ENCODE results near the gene DHCR24.

The DHCR24 gene

GRCh38 chr1:54811739-54812655, 75.0 kb downstream of the DHCR24 start:
- TF ChIP-seq POLR2AphosphoS5 (IDR thresholded peaks at IDR 0.05; ENCODE audit: low read depth, low read length) (no peak), TAF1 (IDR thresholded peaks at IDR 0.05; ENCODE audit: borderline replicate concordance, insufficient read depth, low read length) (no peak), FOXP2 (optimal IDR thresholded peaks at IDR 0.05; ENCODE audit: borderline replicate concordance, extremely low read depth, extremely low read length, insufficient read depth) (no peak), SIN3A (IDR thresholded peaks at IDR 0.05; ENCODE audit: borderline replicate concordance, insufficient read depth, low read length) (no peak), REST (IDR thresholded peaks at IDR 0.05; ENCODE audit: insufficient read depth in 1 of 2, low read depth in 2 of 2, low read length in 2 of 2) (no peak)

- TF ChIP-seq POLR2AphosphoS5 (IDR thresholded peaks at IDR 0.05; ENCODE audit: low read depth, low read length) = no peak
- TF ChIP-seq TAF1 (IDR thresholded peaks at IDR 0.05; ENCODE audit: borderline replicate concordance, insufficient read depth, low read length) = no peak
Measured at GRCh38 chr1:54811066-54811465, 75.9 kb downstream of the DHCR24 start.

- TF ChIP-seq SIN3A (IDR thresholded peaks at IDR 0.05; ENCODE audit: borderline replicate concordance, insufficient read depth, low read length) (no peak), POLR2AphosphoS5 (IDR thresholded peaks at IDR 0.05; ENCODE audit: low read depth, low read length) (no peak), FOXP2 (optimal IDR thresholded peaks at IDR 0.05; ENCODE audit: borderline replicate concordance, extremely low read depth, extremely low read length, insufficient read depth) (no peak), REST (IDR thresholded peaks at IDR 0.05; ENCODE audit: insufficient read depth in 1 of 2, low read depth in 2 of 2, low read length in 2 of 2) (no peak), TAF1 (IDR thresholded peaks at IDR 0.05; ENCODE audit: borderline replicate concordance, insufficient read depth, low read length) (no peak)
Measured at GRCh38 chr1:54810153-54810942, 76.6 kb downstream of the DHCR24 start.

- no peak for TF ChIP-seq REST (IDR thresholded peaks at IDR 0.05; ENCODE audit: insufficient read depth in 1 of 2, low read depth in 2 of 2, low read length in 2 of 2)
- TF ChIP-seq FOXP2 (optimal IDR thresholded peaks at IDR 0.05; ENCODE audit: borderline replicate concordance, extremely low read depth, extremely low read length, insufficient read depth) = no peak
- TF ChIP-seq SIN3A (IDR thresholded peaks at IDR 0.05; ENCODE audit: borderline replicate concordance, insufficient read depth, low read length) = no peak
- no peak for TF ChIP-seq TAF1 (IDR thresholded peaks at IDR 0.05; ENCODE audit: borderline replicate concordance, insufficient read depth, low read length)
- TF ChIP-seq POLR2AphosphoS5 (IDR thresholded peaks at IDR 0.05; ENCODE audit: low read depth, low read length) = no peak
Measured at GRCh38 chr1:54809496-54810074, 77.4 kb downstream of the DHCR24 start.

- TF ChIP-seq REST (IDR thresholded peaks at IDR 0.05; ENCODE audit: insufficient read depth in 1 of 2, low read depth in 2 of 2, low read length in 2 of 2) (no peak), TAF1 (IDR thresholded peaks at IDR 0.05; ENCODE audit: borderline replicate concordance, insufficient read depth, low read length) (no peak), POLR2AphosphoS5 (IDR thresholded peaks at IDR 0.05; ENCODE audit: low read depth, low read length) (no peak), SIN3A (IDR thresholded peaks at IDR 0.05; ENCODE audit: borderline replicate concordance, insufficient read depth, low read length) (no peak), FOXP2 (optimal IDR thresholded peaks at IDR 0.05; ENCODE audit: borderline replicate concordance, extremely low read depth, extremely low read length, insufficient read depth) (no peak)
Measured at GRCh38 chr1:54808443-54809207, 78.4 kb downstream of the DHCR24 start.

All from PFSK-1 (cell line).